Liver (tissue), 3 donors: ENCODE measurements around the gene CSH2.
"Not testable (repeated sequence)": the region's sequence is repeated elsewhere in the genome, so short reads cannot be mapped to it uniquely, and the experiment has no call there.

Experiments used
- EGR1 ChIP-seq, 2 donors: IDR thresholded peaks; 2 replicates each; pipeline ENCODE4 v1.6.1; 2016 to 2018; ENCODE audit warnings: antibody characterized with exemption in 2 of 2, low read depth in 2 of 2
- GABPA ChIP-seq, 2 donors: IDR thresholded peaks in 1 of 2; conservative IDR thresholded peaks in 1 of 2; 2 replicates each; pipeline ENCODE4 v1.6.1; 2016; ENCODE audit warnings: antibody characterized with exemption in 2 of 2, mild to moderate bottlenecking in 1 of 2, moderate library complexity in 1 of 2
- JUND ChIP-seq, 2 donors: IDR thresholded peaks; 2 replicates each; pipeline ENCODE4 v1.6.1; 2016; ENCODE audit warnings: antibody characterized with exemption in 2 of 2
- NR2F2 ChIP-seq: IDR thresholded peaks from 2 replicates; pipeline ENCODE4 v1.6.1; 2016; ENCODE audit warnings: antibody characterized with exemption
- RAD21 ChIP-seq, 2 donors: IDR thresholded peaks; 2 replicates each; pipeline ENCODE4 v1.6.1; 2016; ENCODE audit warnings: antibody characterized with exemption in 2 of 2, mild to moderate bottlenecking in 2 of 2
- RXRA ChIP-seq, 2 donors: IDR thresholded peaks; 2 replicates each; pipeline ENCODE4 v1.6.1; 2017 to 2018; ENCODE audit warnings: antibody characterized with exemption in 2 of 2, mild to moderate bottlenecking in 1 of 2
- SP1 ChIP-seq: IDR thresholded peaks from 2 replicates; pipeline ENCODE4 v1.6.1; 2018; ENCODE audit warnings: antibody characterized with exemption, mild to moderate bottlenecking
- YY1 ChIP-seq: IDR thresholded peaks from 2 replicates; pipeline ENCODE4 v1.6.1; 2016; ENCODE audit warnings: antibody characterized with exemption, mild to moderate bottlenecking
- TF ChIP-seq, protein P1 (sequence below): fragments of 150-350 bp; IDR thresholded peaks from 2 replicates; pipeline ENCODE4 v1.5.1; 2017; ENCODE audit warnings: improper control_type of control experiment, low read depth, low read length; ENCODE audit not compliant: missing input control
- TF ChIP-seq, protein P2 (sequence below): IDR thresholded peaks from 2 replicates; pipeline ENCODE4 v1.6.1; 2016; ENCODE audit warnings: antibody characterized with exemption, mild to moderate bottlenecking
- TF ChIP-seq, protein P3 (sequence below): IDR thresholded peaks from 2 replicates; pipeline ENCODE4 v1.6.1; 2016; ENCODE audit warnings: antibody characterized with exemption
- TF ChIP-seq, protein P4 (sequence below): IDR thresholded peaks from 2 replicates; pipeline ENCODE4 v1.6.1; 2016; ENCODE audit warnings: antibody characterized with exemption
- donor health status: healthy.
- donor health status: healthy.

DNA sequence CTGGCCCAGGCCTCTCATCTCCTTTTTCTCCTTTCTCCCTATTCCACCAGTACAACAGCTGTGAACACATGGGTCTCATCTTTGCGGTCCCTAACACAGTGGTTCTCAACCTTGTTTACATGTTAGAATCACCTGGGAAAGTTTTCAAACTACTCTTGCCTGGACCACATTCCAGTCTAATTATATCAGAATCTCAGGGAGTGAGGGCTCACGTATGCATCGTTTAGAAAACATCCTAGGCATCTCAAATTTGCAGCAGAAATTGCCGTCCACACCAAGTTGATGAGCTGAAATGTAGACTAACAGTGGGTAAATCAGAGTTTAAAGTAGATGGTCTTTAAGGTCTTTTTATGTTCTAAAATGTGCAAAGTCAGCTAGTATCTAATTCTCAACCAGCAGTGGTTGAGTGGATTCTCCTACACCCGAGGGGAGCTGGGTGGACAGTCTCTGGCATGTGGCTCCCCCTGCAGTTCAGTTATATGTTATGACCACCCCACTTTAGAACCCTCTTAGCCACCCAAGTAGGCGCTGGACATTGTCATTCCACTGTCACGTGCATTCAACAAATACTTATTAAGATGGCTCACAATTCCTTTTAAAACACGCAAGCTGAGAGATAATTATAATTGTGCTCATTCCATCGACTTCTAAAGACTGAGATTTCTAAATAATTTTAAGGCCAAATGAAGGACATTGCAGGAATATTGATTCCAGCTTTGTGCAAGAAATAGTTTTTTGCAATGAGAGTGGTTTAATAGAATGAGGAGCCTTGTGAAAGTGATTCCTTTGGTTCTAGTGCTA lies 3.8 kb downstream of the CSH2 start:
- not testable (repeated sequence) for TF ChIP-seq EGR1 (IDR thresholded peaks at IDR 0.05; ENCODE audit: low read depth in 2 of 2); NR2F2; SP1; JUND (IDR thresholded peaks at IDR 0.05); GABPA (IDR thresholded peaks at IDR 0.05 in 1 of 2, conservative IDR thresholded peaks at IDR 0.05 in 1 of 2); RAD21 (IDR thresholded peaks at IDR 0.05); YY1; RXRA (IDR thresholded peaks at IDR 0.05)
- TF ChIP-seq, protein P1, sequence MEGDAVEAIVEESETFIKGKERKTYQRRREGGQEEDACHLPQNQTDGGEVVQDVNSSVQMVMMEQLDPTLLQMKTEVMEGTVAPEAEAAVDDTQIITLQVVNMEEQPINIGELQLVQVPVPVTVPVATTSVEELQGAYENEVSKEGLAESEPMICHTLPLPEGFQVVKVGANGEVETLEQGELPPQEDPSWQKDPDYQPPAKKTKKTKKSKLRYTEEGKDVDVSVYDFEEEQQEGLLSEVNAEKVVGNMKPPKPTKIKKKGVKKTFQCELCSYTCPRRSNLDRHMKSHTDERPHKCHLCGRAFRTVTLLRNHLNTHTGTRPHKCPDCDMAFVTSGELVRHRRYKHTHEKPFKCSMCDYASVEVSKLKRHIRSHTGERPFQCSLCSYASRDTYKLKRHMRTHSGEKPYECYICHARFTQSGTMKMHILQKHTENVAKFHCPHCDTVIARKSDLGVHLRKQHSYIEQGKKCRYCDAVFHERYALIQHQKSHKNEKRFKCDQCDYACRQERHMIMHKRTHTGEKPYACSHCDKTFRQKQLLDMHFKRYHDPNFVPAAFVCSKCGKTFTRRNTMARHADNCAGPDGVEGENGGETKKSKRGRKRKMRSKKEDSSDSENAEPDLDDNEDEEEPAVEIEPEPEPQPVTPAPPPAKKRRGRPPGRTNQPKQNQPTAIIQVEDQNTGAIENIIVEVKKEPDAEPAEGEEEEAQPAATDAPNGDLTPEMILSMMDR, result not testable (repeated sequence)
- TF ChIP-seq, protein P2, sequence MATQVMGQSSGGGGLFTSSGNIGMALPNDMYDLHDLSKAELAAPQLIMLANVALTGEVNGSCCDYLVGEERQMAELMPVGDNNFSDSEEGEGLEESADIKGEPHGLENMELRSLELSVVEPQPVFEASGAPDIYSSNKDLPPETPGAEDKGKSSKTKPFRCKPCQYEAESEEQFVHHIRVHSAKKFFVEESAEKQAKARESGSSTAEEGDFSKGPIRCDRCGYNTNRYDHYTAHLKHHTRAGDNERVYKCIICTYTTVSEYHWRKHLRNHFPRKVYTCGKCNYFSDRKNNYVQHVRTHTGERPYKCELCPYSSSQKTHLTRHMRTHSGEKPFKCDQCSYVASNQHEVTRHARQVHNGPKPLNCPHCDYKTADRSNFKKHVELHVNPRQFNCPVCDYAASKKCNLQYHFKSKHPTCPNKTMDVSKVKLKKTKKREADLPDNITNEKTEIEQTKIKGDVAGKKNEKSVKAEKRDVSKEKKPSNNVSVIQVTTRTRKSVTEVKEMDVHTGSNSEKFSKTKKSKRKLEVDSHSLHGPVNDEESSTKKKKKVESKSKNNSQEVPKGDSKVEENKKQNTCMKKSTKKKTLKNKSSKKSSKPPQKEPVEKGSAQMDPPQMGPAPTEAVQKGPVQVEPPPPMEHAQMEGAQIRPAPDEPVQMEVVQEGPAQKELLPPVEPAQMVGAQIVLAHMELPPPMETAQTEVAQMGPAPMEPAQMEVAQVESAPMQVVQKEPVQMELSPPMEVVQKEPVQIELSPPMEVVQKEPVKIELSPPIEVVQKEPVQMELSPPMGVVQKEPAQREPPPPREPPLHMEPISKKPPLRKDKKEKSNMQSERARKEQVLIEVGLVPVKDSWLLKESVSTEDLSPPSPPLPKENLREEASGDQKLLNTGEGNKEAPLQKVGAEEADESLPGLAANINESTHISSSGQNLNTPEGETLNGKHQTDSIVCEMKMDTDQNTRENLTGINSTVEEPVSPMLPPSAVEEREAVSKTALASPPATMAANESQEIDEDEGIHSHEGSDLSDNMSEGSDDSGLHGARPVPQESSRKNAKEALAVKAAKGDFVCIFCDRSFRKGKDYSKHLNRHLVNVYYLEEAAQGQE, result not testable (repeated sequence)
- TF ChIP-seq, protein P3, sequence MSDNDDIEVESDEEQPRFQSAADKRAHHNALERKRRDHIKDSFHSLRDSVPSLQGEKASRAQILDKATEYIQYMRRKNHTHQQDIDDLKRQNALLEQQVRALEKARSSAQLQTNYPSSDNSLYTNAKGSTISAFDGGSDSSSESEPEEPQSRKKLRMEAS, result not testable (repeated sequence)
- TF ChIP-seq, protein P4, sequence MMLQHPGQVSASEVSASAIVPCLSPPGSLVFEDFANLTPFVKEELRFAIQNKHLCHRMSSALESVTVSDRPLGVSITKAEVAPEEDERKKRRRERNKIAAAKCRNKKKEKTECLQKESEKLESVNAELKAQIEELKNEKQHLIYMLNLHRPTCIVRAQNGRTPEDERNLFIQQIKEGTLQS, result not testable (repeated sequence)
